Measurements from ENCODE around the gene ACY1. TPM values are rescaled to one million over a fixed set of nuclear protein-coding genes. Genes with fewer than 3 reads are reported as not detected.

The ACY1 gene
- 21.2 to 26.4 TPM (median 24.4 TPM) in 5 replicates for total RNA-seq (2022; extraction: Qiagen RNA extraction)

GRCh38 chr3:51982838-51983577 lies at the start of gene ACY1:
Gene ACY1 (plus strand): TSS chr3:51983535. CDS start chr3:51984065, 530 bp downstream.

GRCh38 chr3:51941798-51942602 lies 41.3 kb upstream of the ACY1 start, which contains the start of the genes PARP3 and RRP9:
Gene PARP3 (plus strand): TSS chr3:51942363. CDS start chr3:51943356, 993 bp downstream.
Gene RRP9 (minus strand): TSS chr3:51941904. CDS start chr3:51941867, 37 bp downstream.

GRCh38 chr3:51955175-51955892 lies 28.0 kb upstream of the ACY1 start, which contains the start of gene GPR62:
Gene GPR62 (plus strand): TSS chr3:51955381. CDS start chr3:51955653, 272 bp downstream.

GRCh38 chr3:51967384-51968169 lies 15.8 kb upstream of the ACY1 start, which contains the start of gene PCBP4:
Gene PCBP4 (minus strand): TSS chr3:51967454. CDS start chr3:51961240, 6,214 bp downstream.

GRCh38 chr3:51974963-51975851 lies 8.1 kb upstream of the ACY1 start, which contains the start of gene ABHD14A:
Gene ABHD14A (plus strand): TSS chr3:51975064. CDS start chr3:51975136, 72 bp downstream.

GRCh38 chr3:51995346-51996163 lies 12.2 kb downstream of the ACY1 start, which contains the start of gene RPL29:
Gene RPL29 (minus strand): TSS chr3:51995895. CDS start chr3:51995461, 434 bp downstream.

Other genes with a start within 250 kb of the ACY1 start
- gene IQCF6, start 204.3 kb upstream of the ACY1 start, total RNA-seq (2022; extraction: Qiagen RNA extraction) = not detected in 5 replicates
- not detected in 5 replicates for gene IQCF2, start 121.9 kb upstream of the ACY1 start, total RNA-seq (2022; extraction: Qiagen RNA extraction)
- not detected in 5 replicates for gene IQCF5, start 107.9 kb upstream of the ACY1 start, total RNA-seq (2022; extraction: Qiagen RNA extraction)
- not detected in 5 replicates for gene IQCF1, start 80.2 kb upstream of the ACY1 start, total RNA-seq (2022; extraction: Qiagen RNA extraction)
- 36.3 to 47.6 TPM (median 41.9 TPM) in 5 replicates for gene RRP9, start 41.6 kb upstream of the ACY1 start, total RNA-seq (2022; extraction: Qiagen RNA extraction)
- gene PARP3, start 41.2 kb upstream of the ACY1 start, total RNA-seq (2022; extraction: Qiagen RNA extraction) = 8.0 to 11.1 TPM (median 9.0 TPM) in 5 replicates
- gene GPR62, start 28.2 kb upstream of the ACY1 start, total RNA-seq (2022; extraction: Qiagen RNA extraction) = not detected in 5 replicates
- gene PCBP4, start 16.1 kb upstream of the ACY1 start, total RNA-seq (2022; extraction: Qiagen RNA extraction) = 12.1 to 14.2 TPM (median 13.3 TPM) in 5 replicates
- gene ABHD14B, start 9.5 kb upstream of the ACY1 start, total RNA-seq (2022; extraction: Qiagen RNA extraction) = 28.2 to 33.9 TPM (median 32.5 TPM) in 5 replicates
- 10.0 to 16.8 TPM (median 14.4 TPM) in 5 replicates for gene ABHD14A, start 8.5 kb upstream of the ACY1 start, total RNA-seq (2022; extraction: Qiagen RNA extraction)
- 1,296 to 1,373 TPM (median 1,344 TPM) in 5 replicates for gene RPL29, start 12.4 kb downstream of the ACY1 start, total RNA-seq (2022; extraction: Qiagen RNA extraction)
- gene DUSP7, start 73.0 kb downstream of the ACY1 start, total RNA-seq (2022; extraction: Qiagen RNA extraction) = 20.4 to 21.4 TPM (median 21.2 TPM) in 5 replicates
- gene POC1A, start 170.9 kb downstream of the ACY1 start, total RNA-seq (2022; extraction: Qiagen RNA extraction) = 17.7 to 19.8 TPM (median 18.1 TPM) in 5 replicates
- 43.7 to 52.3 TPM (median 48.9 TPM) in 5 replicates for gene ALAS1, start 214.6 kb downstream of the ACY1 start, total RNA-seq (2022; extraction: Qiagen RNA extraction)
- 0.02 to 0.03 TPM in 2 of 5 replicates, not detected in the others for gene TLR9, start 242.1 kb downstream of the ACY1 start, total RNA-seq (2022; extraction: Qiagen RNA extraction)

Data from A549 treated with Hydrocortisone at 1 μM for 4 hours (cell line).